Measurements from ENCODE around the gene SMKR1.

The SMKR1 gene

GRCh38 chr7:129540340-129540739, 38.0 kb downstream of the SMKR1 start:
- Histone ChIP-seq H2AFZ (ENCODE audit: low read length) (no peak overlapping the region), H3K79me2 (ENCODE audit: insufficient read depth, low read length) (no peaks in the 10 kb centered on the region), H3K4me3 (ENCODE audit: low read length, poor library complexity, severe bottlenecking) (no peak overlapping the region), H3F3A (ENCODE audit: low read depth) (no peaks in the 10 kb centered on the region), H3K9ac (ENCODE audit: low read depth, low read length, poor library complexity, severe bottlenecking) (no peak overlapping the region), H3K9me3 (ENCODE audit: insufficient read depth, low read depth, low read length) (no peaks in the 10 kb centered on the region), H3K36me3 (ENCODE audit: insufficient read depth, low read length) (no peaks in the 10 kb centered on the region), H3K9me2 (replicated peaks; ENCODE audit: low read depth, low read length) (no peaks in the 10 kb centered on the region), H3K4me2 (ENCODE audit: low read depth, low read length, poor library complexity, severe bottlenecking) (no peak overlapping the region), H4K20me1 (ENCODE audit: insufficient read depth, low read length, poor library complexity, severe bottlenecking) (no peaks in the 10 kb centered on the region), H3K4me1 (ENCODE audit: insufficient read depth, low read length, poor library complexity, severe bottlenecking) (peaks cover 12% of the 10 kb centered on the region), H3K27me3 (ENCODE audit: insufficient read depth, low read length, poor library complexity, severe bottlenecking) (no peaks in the 10 kb centered on the region)
- TF ChIP-seq EZH2phosphoT487 (IDR thresholded peaks at IDR 0.05; ENCODE audit: borderline replicate concordance) = no peak
- TF ChIP-seq, protein P1, sequence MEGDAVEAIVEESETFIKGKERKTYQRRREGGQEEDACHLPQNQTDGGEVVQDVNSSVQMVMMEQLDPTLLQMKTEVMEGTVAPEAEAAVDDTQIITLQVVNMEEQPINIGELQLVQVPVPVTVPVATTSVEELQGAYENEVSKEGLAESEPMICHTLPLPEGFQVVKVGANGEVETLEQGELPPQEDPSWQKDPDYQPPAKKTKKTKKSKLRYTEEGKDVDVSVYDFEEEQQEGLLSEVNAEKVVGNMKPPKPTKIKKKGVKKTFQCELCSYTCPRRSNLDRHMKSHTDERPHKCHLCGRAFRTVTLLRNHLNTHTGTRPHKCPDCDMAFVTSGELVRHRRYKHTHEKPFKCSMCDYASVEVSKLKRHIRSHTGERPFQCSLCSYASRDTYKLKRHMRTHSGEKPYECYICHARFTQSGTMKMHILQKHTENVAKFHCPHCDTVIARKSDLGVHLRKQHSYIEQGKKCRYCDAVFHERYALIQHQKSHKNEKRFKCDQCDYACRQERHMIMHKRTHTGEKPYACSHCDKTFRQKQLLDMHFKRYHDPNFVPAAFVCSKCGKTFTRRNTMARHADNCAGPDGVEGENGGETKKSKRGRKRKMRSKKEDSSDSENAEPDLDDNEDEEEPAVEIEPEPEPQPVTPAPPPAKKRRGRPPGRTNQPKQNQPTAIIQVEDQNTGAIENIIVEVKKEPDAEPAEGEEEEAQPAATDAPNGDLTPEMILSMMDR (conservative IDR thresholded peaks at IDR 0.05; ENCODE audit: low read length) = no peak

DNA sequence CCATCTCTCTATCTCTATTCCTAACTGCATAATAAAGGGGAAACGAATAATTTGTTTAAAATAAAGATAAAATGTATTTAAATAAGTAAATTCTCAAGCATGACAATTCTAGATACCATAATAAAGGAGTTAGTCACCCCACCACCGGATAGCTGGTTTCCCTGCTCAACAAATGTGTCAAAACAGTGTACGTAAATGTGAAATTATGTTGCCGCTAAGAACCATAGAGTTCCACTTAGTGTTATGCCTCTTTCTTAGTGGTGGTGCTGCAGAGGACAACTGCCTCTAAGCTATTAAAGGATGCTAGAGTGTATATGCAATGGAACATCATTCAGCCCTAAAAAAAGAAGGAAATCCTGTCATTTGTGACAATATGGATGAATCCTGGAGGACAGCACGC, 42.4 kb downstream of the SMKR1 start:
- H3K79me2 ChIP-seq (ENCODE audit: insufficient read depth, low read length) = no peaks in the 10 kb centered on the region
- no peaks in the 10 kb centered on the region for H4K20me1 ChIP-seq (ENCODE audit: insufficient read depth, low read length, poor library complexity, severe bottlenecking)
- H3K4me3 ChIP-seq (ENCODE audit: low read length, poor library complexity, severe bottlenecking) = no peak overlapping the region
- no peak overlapping the region for H3K9ac ChIP-seq (ENCODE audit: low read depth, low read length, poor library complexity, severe bottlenecking)
- no peaks in the 10 kb centered on the region for H3K4me1 ChIP-seq (ENCODE audit: insufficient read depth, low read length, poor library complexity, severe bottlenecking)
- no peaks in the 10 kb centered on the region for H3K27me3 ChIP-seq (ENCODE audit: insufficient read depth, low read length, poor library complexity, severe bottlenecking)
- H3K9me3 ChIP-seq (ENCODE audit: insufficient read depth, low read depth, low read length) = no peaks in the 10 kb centered on the region
- H3K4me2 ChIP-seq (ENCODE audit: low read depth, low read length, poor library complexity, severe bottlenecking) = no peak overlapping the region
- TF ChIP-seq EZH2phosphoT487 (IDR thresholded peaks at IDR 0.05; ENCODE audit: borderline replicate concordance) = no peak
- TF ChIP-seq, protein P1 (conservative IDR thresholded peaks at IDR 0.05; ENCODE audit: low read length) = no peak
- no peaks in the 10 kb centered on the region for H3K9me2 ChIP-seq (replicated peaks; ENCODE audit: low read depth, low read length)
- no peaks in the 10 kb centered on the region for H3K36me3 ChIP-seq (ENCODE audit: insufficient read depth, low read length)
- no peak overlapping the region for H2AFZ ChIP-seq (ENCODE audit: low read length)
- no peaks in the 10 kb centered on the region for H3F3A ChIP-seq (ENCODE audit: low read depth)

DNA sequence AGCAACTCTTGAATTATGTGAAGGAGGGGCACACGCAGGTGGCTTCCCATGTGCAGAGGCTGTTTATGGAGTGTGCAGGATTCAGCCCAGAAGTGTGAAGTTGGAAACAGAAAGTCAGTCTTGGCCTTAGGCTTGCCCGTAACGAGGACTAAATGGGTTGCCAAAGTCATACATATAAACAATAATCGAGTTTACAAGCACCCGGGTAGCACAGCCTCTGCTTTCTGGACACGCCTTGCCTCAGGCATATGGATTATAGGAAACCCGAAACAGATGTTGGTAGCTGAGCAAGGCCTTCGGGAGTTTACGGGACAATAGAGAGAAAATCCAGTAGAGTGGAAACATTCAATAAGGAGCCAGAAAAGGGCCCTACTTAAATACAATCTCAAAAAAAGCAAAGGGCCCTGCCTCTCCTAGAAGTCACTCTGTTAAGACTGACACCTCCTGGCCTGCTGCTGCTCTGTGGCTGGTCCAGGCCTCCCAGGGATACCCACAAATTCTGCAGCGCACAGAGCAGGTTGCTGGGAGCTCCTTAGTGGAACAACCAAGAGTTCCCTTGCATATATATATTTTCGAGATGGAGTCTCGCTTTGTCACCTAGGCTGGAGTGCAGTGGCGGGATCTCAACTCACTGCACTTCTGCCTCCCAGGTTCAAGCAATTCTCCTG, 48.5 kb downstream of the SMKR1 start:
- Histone ChIP-seq H3K4me3 (ENCODE audit: low read length, poor library complexity, severe bottlenecking) (no peak overlapping the region), H3K79me2 (ENCODE audit: insufficient read depth, low read length) (no peaks in the 10 kb centered on the region), H3F3A (ENCODE audit: low read depth) (no peaks in the 10 kb centered on the region), H3K9me2 (replicated peaks; ENCODE audit: low read depth, low read length) (no peaks in the 10 kb centered on the region), H3K9me3 (ENCODE audit: insufficient read depth, low read depth, low read length) (no peaks in the 10 kb centered on the region), H4K20me1 (ENCODE audit: insufficient read depth, low read length, poor library complexity, severe bottlenecking) (no peaks in the 10 kb centered on the region), H2AFZ (ENCODE audit: low read length) (no peak overlapping the region), H3K9ac (ENCODE audit: low read depth, low read length, poor library complexity, severe bottlenecking) (no peak overlapping the region), H3K4me2 (ENCODE audit: low read depth, low read length, poor library complexity, severe bottlenecking) (no peak overlapping the region), H3K36me3 (ENCODE audit: insufficient read depth, low read length) (no peaks in the 10 kb centered on the region), H3K4me1 (ENCODE audit: insufficient read depth, low read length, poor library complexity, severe bottlenecking) (peaks cover 4% of the 10 kb centered on the region), H3K27me3 (ENCODE audit: insufficient read depth, low read length, poor library complexity, severe bottlenecking) (no peaks in the 10 kb centered on the region)
- TF ChIP-seq, protein P1 (conservative IDR thresholded peaks at IDR 0.05; ENCODE audit: low read length) = no peak
- TF ChIP-seq EZH2phosphoT487 (IDR thresholded peaks at IDR 0.05; ENCODE audit: borderline replicate concordance) = no peak

All from Loucy (cell line).